HG02588 (cell line): ENCODE results near the gene STRADB.
"Not testable (repeated sequence)": the region's sequence is repeated elsewhere in the genome, so short reads cannot be mapped to it uniquely, and the experiment has no call there.

Source experiments
- ATAC-seq: cut with Tn5 transposase; IDR thresholded peaks from one replicate; pipeline ENCODE4 v1.9.1; 2021; ENCODE audit warnings: mild to moderate bottlenecking, moderate library complexity; ENCODE audit not compliant: unreplicated experiment

STRADB gene

DNA sequence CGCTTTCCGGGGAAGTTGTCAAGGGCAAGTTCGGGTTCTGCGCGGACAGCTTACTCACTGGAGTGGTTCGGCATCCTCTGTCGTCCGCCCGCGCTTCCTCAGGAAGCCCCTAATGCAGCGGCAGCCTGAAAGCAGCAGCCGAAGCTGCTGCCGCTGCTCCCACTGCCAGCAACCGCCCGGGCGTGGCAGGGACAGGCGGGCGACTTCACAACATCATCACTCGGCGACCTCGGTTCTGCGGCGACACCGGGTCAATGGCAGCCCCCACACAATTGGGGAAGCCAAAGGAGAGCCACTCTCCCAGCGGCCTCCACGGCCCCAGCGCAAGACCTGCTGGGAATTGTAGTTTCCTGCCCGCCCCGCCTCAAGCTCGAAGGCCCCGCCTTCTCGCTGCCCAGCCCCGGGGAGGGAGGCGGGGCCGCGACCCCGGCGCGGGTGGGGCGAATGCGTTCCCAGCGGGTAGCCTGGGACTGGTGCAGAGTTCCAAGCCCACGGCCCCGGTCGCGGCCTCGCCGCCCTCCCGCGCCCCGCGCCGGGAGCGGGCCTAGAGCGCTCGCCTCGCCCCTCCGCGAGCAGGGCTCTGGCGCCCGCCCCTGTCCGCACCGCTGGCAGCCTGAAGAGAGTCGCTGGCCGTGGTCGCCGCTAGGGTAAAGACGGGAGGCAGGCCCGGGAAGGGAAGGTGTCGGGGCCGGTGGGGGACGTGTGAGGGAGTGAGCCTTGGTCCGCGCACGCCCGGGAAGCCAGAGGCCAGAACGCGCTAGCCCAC lies at the start of gene STRADB, which contains the start of gene TRAK2:
Gene STRADB, plus strand, starts transcription at position 449 of the 766 bp plus-strand sequence. CDS start 3,101 bp downstream, outside the sequence.
Gene TRAK2, minus strand, starts transcription at position 167 of the 766 bp plus-strand sequence. CDS start 30,951 bp downstream, outside the sequence.
- ATAC-seq: peak; percentile 96

GRCh38 chr2:201401815-201402214 lies 49.7 kb upstream of the STRADB start:
- ATAC-seq: no peak

GRCh38 chr2:201402651-201403562 lies 48.6 kb upstream of the STRADB start:
- no peak for ATAC-seq

DNA sequence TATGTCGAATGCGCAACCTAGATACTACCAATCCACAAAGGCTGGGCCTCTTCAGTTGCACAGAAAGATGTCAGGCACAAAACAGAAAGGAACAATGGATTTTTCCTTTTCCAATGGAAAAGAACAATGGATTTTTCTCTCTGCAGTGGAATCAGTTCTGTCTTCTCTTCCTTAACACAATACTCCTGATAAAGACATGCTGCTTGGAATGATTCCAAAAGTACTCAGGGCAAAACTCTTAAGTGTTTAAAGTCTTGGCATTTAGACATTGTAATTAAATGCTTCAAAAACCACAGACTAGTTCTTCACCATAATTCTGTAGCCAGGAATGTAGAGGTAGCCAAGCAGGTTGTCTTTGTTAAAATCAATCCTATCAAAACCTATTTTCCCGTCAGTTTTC lies 47.7 kb upstream of the STRADB start:
- no peak for ATAC-seq

DNA sequence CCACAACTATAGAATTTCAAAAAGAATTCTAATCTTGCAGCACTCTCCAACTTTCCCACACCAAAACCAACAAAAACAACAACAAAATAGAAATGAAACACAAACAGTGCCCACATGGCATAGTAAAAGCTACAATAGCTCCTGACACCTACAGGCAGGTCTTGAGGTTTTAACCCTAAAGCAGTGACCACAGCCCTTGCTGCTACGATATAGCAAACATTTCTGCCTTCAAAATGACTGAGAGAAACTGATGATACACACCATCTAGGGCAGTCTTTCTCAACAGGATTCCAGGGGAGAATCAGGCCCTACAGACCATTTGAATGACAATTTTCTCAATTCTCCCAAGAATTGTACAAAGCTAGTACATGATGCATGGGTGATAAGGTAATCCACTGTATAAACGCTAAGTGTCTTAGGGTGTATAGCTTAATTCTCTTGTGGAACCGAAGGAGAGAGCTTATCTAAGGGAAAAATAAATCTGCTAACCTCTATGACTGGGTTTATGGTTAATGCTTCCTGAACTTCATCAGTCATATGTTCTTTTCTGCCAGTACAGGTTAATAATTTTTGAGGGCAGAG lies 46.8 kb upstream of the STRADB start:
- ATAC-seq: no peak

DNA sequence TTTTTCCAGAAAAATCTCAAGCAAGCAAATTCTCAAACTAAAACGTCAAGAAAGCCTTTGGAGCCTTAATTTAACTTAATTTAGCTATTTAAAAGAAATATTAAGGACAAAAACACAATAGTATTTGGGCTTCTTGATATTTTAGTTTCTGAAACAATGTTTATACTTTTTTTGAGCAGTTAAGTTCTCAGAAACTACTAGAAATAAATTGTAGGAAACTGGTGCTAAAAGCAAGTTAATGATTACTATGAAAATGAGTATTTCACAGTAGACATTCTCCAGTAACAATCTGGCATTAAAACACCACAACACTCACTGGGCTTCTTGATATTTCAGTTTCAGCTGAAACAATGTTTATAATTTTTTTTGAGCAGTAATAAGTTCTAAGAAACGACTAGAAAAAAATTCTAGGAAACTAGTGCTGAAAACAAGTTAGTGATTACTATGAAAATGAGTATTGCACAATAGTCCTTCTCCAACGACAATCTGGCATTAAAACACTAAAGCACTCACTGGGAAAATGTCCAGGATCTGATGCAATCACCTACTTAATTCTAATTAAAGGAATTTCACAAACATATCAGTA lies 45.4 kb upstream of the STRADB start:
- no peak for ATAC-seq

GRCh38 chr2:201407265-201407664 lies 44.3 kb upstream of the STRADB start:
- ATAC-seq: no peak

DNA sequence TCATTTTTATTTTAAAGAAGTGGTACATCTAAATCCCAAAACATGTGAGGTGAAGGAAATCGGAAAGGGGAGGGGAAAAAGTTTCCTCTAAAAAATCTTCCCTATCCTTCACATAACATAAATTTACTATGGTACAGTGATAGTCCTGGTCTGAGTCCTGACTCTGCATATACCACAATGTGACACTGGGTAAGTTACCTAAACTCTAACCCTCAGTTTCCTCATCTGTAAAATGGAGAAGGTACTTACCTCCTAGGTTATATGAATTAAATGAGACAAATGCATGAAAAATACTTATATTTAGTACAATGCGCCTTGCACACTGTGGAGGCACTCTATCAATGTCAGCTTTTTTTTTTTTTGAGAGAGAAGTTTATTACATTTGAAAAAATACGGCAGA lies 42.6 kb upstream of the STRADB start:
- no peak for ATAC-seq

DNA sequence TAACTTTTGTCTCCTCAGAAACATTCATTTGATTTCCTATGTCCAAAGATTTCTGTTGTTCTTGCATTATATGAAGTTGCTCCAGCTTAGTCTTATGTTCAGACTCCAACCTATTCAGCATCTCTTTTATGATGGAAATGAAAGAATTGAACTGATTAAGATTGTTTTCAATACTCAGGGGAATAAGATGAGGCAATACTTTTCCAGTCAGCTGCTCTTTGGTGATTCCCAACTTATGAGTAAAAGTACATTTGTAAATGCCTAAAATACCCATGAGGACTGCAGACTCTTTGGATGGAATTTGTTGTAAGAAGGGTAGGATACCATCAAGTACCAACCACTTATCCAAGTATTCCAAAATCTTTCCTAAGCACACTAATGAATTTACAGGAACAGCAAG lies 40.1 kb upstream of the STRADB start:
- ATAC-seq: no peak

DNA sequence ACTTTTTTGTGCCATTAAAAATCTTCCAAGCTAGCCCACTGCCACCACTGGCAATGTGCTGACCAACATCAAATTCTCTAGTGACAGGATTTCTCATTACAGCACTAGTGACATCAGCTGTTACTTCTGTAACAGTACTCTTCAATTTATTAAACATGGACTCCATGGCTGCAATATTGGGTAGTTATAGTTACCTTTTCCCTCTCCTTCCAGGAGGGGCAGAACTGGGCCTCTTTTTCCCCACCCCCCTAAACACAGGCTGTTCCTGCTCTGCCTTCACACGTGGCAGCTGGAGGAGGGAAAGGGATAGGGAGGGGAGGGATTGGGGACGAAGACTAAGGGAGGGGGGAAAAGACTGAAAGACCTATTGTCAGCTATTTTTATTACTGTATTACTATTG lies 38.4 kb upstream of the STRADB start:
- ATAC-seq: no peak

- ATAC-seq: no peak
Measured at GRCh38 chr2:201413552-201413951, 38.0 kb upstream of the STRADB start.

GRCh38 chr2:201414099-201415023 lies 37.2 kb upstream of the STRADB start:
- no peak for ATAC-seq

- no peak for ATAC-seq
Measured at GRCh38 chr2:201415149-201415548, 36.4 kb upstream of the STRADB start.

- ATAC-seq: no peak
Measured at GRCh38 chr2:201419057-201419635, 32.4 kb upstream of the STRADB start.

- ATAC-seq: no peak
Measured at GRCh38 chr2:201419986-201420385, 31.6 kb upstream of the STRADB start.

DNA sequence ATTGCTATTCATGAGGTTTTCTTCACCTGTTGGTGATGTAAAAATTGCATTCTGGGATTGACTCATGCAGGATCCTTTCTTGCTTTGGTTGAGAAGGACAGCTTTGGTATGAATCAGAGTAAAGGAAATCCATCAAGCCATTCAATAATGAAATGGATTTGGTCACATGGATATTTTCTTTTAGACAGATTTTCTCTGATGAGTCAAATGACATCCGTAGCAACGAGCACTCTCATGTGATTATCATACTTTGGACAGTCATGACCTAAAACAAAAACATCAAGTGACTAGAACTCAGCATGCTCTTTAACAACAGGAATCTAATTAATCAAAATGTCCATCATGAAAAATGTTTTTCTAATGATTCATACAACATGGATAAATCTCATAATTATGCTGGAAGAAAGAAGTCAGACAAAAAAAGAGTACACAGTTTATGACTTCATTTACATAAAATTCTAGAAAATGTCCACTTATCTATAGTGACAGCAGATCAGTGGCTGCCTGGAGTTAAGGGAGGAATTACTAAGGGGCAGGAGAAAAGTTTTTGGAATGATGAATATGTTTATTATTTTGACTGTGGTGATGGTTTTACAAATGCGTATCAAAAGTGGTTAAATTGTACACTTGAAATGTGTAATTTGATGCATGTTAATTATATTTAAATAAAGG lies 31.0 kb upstream of the STRADB start:
- no peak for ATAC-seq

GRCh38 chr2:201425952-201426351 lies 25.6 kb upstream of the STRADB start:
- ATAC-seq: no peak

- not testable (repeated sequence) for ATAC-seq
Measured at GRCh38 chr2:201428366-201428765, 23.2 kb upstream of the STRADB start.

- not testable (repeated sequence) for ATAC-seq
Measured at GRCh38 chr2:201429835-201430234, 21.7 kb upstream of the STRADB start.
